Activated CD4-positive, alpha-beta T cell treated with anti-CD3 and anti-CD28 coated beads, Interleukin-2, amount 50 U/mL, for 16 hours (primary cell): ENCODE results near the gene SMG1.
"Not testable (repeated sequence)": the region's sequence is repeated elsewhere in the genome, so short reads cannot be mapped to it uniquely, and the experiment has no call there.

ENCODE experiments used
- DNase-seq: peaks from one replicate; pipeline ENCODE4 v3.0.0-alpha.2; 2020

The SMG1 gene

GRCh38 chr16:18932243-18932987 lies 6.2 kb upstream of the SMG1 start:
- no peak for DNase-seq

GRCh38 chr16:18931756-18932155 lies 5.5 kb upstream of the SMG1 start:
- no peak for DNase-seq

GRCh38 chr16:18930095-18930494 lies 3.9 kb upstream of the SMG1 start:
- not testable (repeated sequence) for DNase-seq

- not testable (repeated sequence) for DNase-seq
These were observed 1.9 kb upstream of the SMG1 start for GRCh38 chr16:18928073-18928472.

- peak; percentile 66 for DNase-seq
These were observed 808 bp downstream of the SMG1 start for GRCh38 chr16:18925215-18925985.

GRCh38 chr16:18923935-18924334 lies 2.3 kb downstream of the SMG1 start:
- peak; percentile 41 for DNase-seq

GRCh38 chr16:18923124-18923523 lies 3.1 kb downstream of the SMG1 start:
- peak; percentile 67 for DNase-seq

- not testable (repeated sequence) for DNase-seq
These were observed 16.6 kb downstream of the SMG1 start for GRCh38 chr16:18909585-18909984.

GRCh38 chr16:18908716-18909115 lies 17.5 kb downstream of the SMG1 start:
- DNase-seq: not testable (repeated sequence)

GRCh38 chr16:18902778-18903177 lies 23.4 kb downstream of the SMG1 start:
- not testable (repeated sequence) for DNase-seq

GRCh38 chr16:18902044-18902443 lies 24.2 kb downstream of the SMG1 start:
- DNase-seq: not testable (repeated sequence)

- not testable (repeated sequence) for DNase-seq
These were observed 25.0 kb downstream of the SMG1 start for GRCh38 chr16:18901194-18901593.

- DNase-seq: not testable (repeated sequence)
These were observed 41.8 kb downstream of the SMG1 start for GRCh38 chr16:18884456-18884855.

GRCh38 chr16:18877734-18878133 lies 48.5 kb downstream of the SMG1 start:
- not testable (repeated sequence) for DNase-seq

- DNase-seq: not testable (repeated sequence)
These were observed 48.9 kb downstream of the SMG1 start for GRCh38 chr16:18877259-18877658.

- not testable (repeated sequence) for DNase-seq
These were observed 49.9 kb downstream of the SMG1 start for GRCh38 chr16:18876301-18876700.

GRCh38 chr16:18869043-18869771 lies 57.0 kb downstream of the SMG1 start:
- DNase-seq: peak; percentile 21

- DNase-seq: not testable (repeated sequence)
These were observed 59.9 kb downstream of the SMG1 start for GRCh38 chr16:18866277-18866823.

GRCh38 chr16:18862891-18863290 lies 63.3 kb downstream of the SMG1 start:
- DNase-seq: not testable (repeated sequence)

- no peak for DNase-seq
These were observed 71.0 kb downstream of the SMG1 start for GRCh38 chr16:18855196-18855595.

GRCh38 chr16:18853694-18854093 lies 72.5 kb downstream of the SMG1 start:
- no peak for DNase-seq

- no peak for DNase-seq
These were observed 73.6 kb downstream of the SMG1 start for GRCh38 chr16:18852647-18853046.

- no peak for DNase-seq
These were observed 79.8 kb downstream of the SMG1 start for GRCh38 chr16:18846416-18846815.
